ENCODE results near the gene C19orf53.
"Not testable (repeated sequence)": the region's sequence is repeated elsewhere in the genome, so short reads cannot be mapped to it uniquely, and the experiment has no call there.

Gene C19orf53

DNA sequence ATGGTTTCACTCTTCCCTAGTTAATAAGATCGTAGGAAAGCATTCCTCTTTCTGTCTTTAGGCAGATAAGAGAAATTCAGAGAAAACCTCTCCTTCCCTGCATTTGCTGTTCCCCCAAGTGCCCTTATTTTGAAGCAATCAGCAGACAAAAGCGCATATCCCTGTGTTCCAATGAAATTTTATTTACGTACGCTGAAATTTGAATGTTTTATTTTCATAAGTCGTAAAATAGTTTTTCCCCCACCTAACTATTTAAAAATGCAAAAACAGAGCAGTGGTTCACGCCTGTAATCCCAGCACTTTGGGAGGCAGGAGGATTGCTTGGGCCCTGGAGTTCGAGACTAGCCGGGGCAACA, 27.2 kb upstream of the C19orf53 start:
- ChIA-PET POLR2A (ENCODE audit: low non-redundant PET) (interaction anchor here (0.7 to 1.7 kb wide), 4 partner anchors 8 to 104 kb away, joined by 4 to 12 read pairs (median 6); partner anchors contain the start of gene MRI1), CTCF (interaction anchor here (1.6 kb wide), 1 partner anchor 26 kb away, joined by 6 read pairs; no protein-coding TSS in a partner anchor)
- peak overlapping the region; percentile 87 for H3K27ac ChIP-seq
- TF ChIP-seq, protein P1, sequence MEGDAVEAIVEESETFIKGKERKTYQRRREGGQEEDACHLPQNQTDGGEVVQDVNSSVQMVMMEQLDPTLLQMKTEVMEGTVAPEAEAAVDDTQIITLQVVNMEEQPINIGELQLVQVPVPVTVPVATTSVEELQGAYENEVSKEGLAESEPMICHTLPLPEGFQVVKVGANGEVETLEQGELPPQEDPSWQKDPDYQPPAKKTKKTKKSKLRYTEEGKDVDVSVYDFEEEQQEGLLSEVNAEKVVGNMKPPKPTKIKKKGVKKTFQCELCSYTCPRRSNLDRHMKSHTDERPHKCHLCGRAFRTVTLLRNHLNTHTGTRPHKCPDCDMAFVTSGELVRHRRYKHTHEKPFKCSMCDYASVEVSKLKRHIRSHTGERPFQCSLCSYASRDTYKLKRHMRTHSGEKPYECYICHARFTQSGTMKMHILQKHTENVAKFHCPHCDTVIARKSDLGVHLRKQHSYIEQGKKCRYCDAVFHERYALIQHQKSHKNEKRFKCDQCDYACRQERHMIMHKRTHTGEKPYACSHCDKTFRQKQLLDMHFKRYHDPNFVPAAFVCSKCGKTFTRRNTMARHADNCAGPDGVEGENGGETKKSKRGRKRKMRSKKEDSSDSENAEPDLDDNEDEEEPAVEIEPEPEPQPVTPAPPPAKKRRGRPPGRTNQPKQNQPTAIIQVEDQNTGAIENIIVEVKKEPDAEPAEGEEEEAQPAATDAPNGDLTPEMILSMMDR (conservative IDR thresholded peaks at IDR 0.05; ENCODE audit: low read depth), result no peak
- no peak for DNase-seq (ENCODE audit: low spot score)

DNA sequence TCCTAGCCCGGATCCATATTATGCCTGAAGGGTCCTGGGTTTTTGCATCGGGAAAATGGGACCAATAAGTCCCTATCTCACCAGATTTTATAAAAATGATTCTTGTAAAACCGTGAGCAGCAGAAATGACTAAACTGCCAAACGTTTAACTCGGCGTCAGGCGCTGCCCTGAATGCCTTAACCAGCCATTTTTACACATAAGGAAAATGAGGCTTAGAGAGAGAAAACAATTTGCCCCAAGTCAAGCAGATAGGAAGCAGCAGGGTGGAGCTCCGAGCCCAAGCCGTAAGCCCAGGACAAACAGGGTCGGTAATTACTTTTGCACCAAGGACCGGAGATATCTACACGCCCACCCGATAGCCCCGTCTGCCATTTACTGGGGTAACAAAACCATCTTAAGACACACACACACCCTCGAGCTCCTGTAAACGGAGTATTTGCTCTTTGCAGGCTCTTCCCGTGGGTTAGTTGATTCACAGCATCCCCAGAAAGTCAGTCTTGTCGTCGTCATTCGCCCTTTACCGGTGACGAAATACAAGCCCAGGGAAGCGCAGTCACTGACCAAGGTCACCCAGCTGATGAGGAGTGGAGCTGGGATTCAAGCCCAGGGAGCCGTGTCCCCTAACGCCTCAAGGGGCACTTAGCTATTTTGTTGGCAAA, 26.0 kb upstream of the C19orf53 start:
- ChIA-PET POLR2A (ENCODE audit: low non-redundant PET) (interaction anchor here (0.5 to 1.7 kb wide), 4 partner anchors 10 to 18 kb away, joined by 3 to 12 read pairs (median 6); partner anchors contain the start of gene MRI1), CTCF (interaction anchor here (1.1 to 1.6 kb wide), 2 partner anchors 15 to 25 kb away, joined by 3 to 6 read pairs; no protein-coding TSS in a partner anchor)
- DNase-seq (ENCODE audit: low spot score), result no peak

DNA sequence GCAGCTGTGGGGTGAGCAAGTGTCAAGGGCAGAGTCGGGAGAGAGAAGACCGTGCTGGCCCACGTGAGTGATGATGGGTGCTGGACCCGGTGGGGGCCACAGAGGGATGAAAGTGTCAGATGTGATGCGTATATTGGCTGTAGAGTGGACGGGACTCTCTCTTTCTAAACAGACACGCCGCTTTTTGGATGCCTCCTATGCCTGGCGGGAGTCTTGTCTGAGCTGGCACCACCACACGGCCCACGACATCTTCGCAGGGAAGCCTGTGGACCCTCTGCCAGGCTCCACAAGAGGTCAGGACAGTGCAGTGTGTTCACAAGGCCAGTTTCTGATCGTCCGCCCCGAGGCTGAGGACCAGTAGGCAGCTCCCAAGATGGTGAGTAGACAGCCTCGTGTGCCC, 22.8 kb upstream of the C19orf53 start:
- no peak for DNase-seq (ENCODE audit: low spot score)
- ChIA-PET POLR2A (ENCODE audit: low non-redundant PET) (interaction anchor here (0.7 kb wide), 1 partner anchor 16 kb away, joined by 4 read pairs; no protein-coding TSS in a partner anchor), CTCF (interaction anchor here (1.1 to 1.2 kb wide), 2 partner anchors 14 to 30 kb away, joined by 4 to 5 read pairs; no protein-coding TSS in a partner anchor)
- peak overlapping the region; percentile 30 for H3K27ac ChIP-seq
- TF ChIP-seq, protein P1 (conservative IDR thresholded peaks at IDR 0.05; ENCODE audit: low read depth), result no peak

More for the DNA sequence above, 26.0 kb upstream of the C19orf53 start:
- peak overlapping the region; percentile 87 for H3K27ac ChIP-seq
- TF ChIP-seq, protein P1 (conservative IDR thresholded peaks at IDR 0.05; ENCODE audit: low read depth), result no peak

DNA sequence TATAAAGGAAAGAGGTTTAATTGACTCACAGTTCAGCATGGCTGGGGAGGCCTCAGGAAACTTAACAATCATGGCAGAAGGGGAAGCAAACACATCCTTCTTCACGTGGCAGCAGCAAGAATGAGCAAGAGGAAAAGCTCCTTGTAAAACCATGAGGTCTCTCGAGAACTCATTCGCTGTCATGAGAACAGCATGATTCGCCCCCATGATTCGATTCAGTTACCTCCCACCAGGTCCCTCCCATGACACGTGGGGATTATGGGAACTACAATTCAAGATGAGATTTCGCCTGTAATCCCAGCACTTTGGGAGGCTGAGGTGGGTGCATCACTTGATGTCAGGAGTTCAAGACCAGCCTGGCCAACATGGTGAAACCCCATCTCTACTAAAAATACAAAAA, 20.6 kb upstream of the C19orf53 start:
- 0 out of 2 replicates have a peak overlapping the region, but pooled peaks have one; percentile 10 for H3K27ac ChIP-seq
- DNase-seq (ENCODE audit: low spot score); POLR2A ChIA-PET (ENCODE audit: low non-redundant PET): not testable (repeated sequence)
- CTCF ChIA-PET, result interaction anchor here (0.7 kb wide), 1 partner anchor 14 kb away, joined by 3 read pairs; no protein-coding TSS in a partner anchor

DNA sequence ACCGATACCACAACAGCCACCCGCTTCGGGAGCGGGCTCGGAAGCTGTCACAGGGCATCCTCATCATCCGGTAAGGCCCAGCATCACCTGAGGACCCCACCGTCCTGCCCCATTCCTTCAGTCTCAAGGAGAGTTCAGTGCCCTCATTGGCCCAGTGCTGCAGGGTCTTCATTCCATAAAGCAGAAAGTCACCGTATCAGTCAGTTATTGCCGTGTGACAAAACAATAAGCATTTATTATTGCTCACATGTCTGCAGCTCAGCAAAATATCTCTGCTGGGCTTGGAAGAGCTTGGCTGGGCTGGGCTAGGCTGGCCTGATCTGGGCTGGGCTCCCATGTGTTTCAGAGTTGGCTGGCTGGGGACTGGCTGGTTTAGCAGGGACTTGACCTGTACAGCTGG, 18.0 kb upstream of the C19orf53 start:
- ChIA-PET POLR2A (ENCODE audit: low non-redundant PET) (no interaction called here), CTCF (no interaction called here)
- DNase-seq (ENCODE audit: low spot score), result no peak
- peak overlapping the region; percentile 13 for H3K27ac ChIP-seq
- TF ChIP-seq, protein P1 (conservative IDR thresholded peaks at IDR 0.05; ENCODE audit: low read depth), result no peak

DNA sequence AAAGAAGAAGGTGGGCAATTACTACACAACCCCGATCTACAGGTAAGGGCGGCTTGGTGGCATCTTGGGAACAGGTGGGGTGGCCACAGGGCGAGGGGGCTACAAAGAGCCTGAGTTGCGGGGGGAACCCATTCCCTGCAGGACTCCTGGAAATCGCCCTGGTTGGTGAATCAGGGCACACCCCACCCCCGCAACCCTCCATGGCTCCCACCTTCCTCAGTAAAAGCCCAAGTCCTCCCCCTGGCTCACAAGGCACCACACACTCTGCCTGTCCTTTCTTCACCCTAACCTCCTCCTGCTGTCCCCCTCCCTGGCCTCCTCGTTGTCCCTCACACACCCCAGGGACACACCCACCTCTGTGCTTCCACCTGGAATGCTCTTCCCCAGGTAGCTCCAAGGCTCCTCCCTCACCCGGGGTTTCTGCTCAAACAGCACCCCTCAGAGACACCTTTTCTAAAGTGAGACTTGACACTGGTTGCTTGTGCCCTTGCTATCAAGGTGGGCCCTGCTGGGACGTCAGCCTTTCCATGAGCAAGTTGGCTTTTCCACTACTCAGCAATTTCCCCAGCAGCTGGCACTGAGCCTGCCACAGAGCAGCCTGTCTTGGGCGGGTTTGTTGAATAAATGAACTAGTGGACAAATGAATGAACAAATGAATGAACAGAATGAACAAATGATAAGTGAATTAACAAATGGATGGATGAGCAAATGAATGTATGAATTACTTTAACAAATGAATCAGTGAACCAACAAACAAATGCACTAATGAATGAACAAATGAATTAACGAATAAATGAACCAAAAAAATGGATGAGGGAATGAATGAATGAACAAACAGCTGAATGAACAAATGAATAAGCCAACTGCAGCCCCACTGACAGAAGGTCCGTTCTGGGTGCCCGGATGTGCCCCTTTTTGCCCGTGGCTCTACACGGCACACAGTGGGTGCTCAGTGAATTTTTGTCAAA, 16.2 kb upstream of the C19orf53 start:
- ChIA-PET CTCF (no interaction called here), POLR2A (ENCODE audit: low non-redundant PET) (no interaction called here)
- DNase-seq (ENCODE audit: low spot score), result no peak
- TF ChIP-seq, protein P1 (conservative IDR thresholded peaks at IDR 0.05; ENCODE audit: low read depth), result no peak
- peak overlapping the region; percentile 1; the same call in 1 of the 2 replicates for H3K27ac ChIP-seq

Measured in RWPE1 (cell line).